A673 (cell line): ENCODE data around the gene SDK1. TPM values are rescaled to one million over a fixed set of nuclear protein-coding genes. Genes with fewer than 3 reads are reported as not detected.

Experiments
- BruUV-seq: library from RNA; stranded (reverse); fragments of 400-500 nt; replicated peaks from 2 replicates; lab custom pipeline; 2021; lab: Mats Ljungman, UMichigan
- CTCF ChIA-PET: fragments of 300-600 bp; sonication (Branson Sonifier 250); formaldehyde crosslinking; loops from one replicate; lab custom pipeline; 2022; ENCODE audit warnings: antibody characterized with exemption; lab: Charles Lee
- POLR2A ChIA-PET: fragments of 300-600 bp; sonication (Branson Sonifier 250); formaldehyde crosslinking; loops from one replicate; lab custom pipeline; 2022; ENCODE audit warnings: antibody characterized with exemption; ENCODE audit not compliant: low non-redundant PET; lab: Charles Lee
- DNase-seq: peaks from one replicate; pipeline ENCODE4 v3.0.0-alpha.2; 2015; ENCODE audit warnings: low spot score
- H3K27ac ChIP-seq: fragments of 200-600 bp; sonication (generic); 2 replicates; pipeline ENCODE4 v1.5.1; 2016; ENCODE audit warnings: mixed run types, low read depth, mild to moderate bottlenecking, mixed read lengths, antibody characterized with exemption, low read length; ENCODE audit not compliant: poor library complexity, severe bottlenecking
- H3K27me3 ChIP-seq: fragments of 200-600 bp; sonication (generic); replicated peaks from 2 replicates; pipeline ENCODE4 v1.6.1; 2017; ENCODE audit warnings: mixed run types, low read depth, mild to moderate bottlenecking, mixed read lengths, antibody characterized with exemption, low read length; ENCODE audit not compliant: insufficient read depth, poor library complexity
- H3K36me3 ChIP-seq: fragments of 200-600 bp; sonication (generic); 2 replicates; pipeline ENCODE4 v1.6.1; 2016; ENCODE audit warnings: mixed run types, mild to moderate bottlenecking, mixed read lengths, antibody characterized with exemption, low read length; ENCODE audit not compliant: insufficient read depth, poor library complexity, severe bottlenecking
- H3K4me1 ChIP-seq: fragments of 200-600 bp; sonication (generic); 2 replicates; pipeline ENCODE4 v1.6.1; 2017; ENCODE audit warnings: mixed run types, mild to moderate bottlenecking, mixed read lengths, antibody characterized with exemption, low read length; ENCODE audit not compliant: insufficient read depth, poor library complexity, severe bottlenecking
- H3K4me3 ChIP-seq: fragments of 200-600 bp; sonication (generic); 2 replicates; pipeline ENCODE4 v1.5.1; 2016; ENCODE audit warnings: low read depth, mixed run types, mild to moderate bottlenecking, mixed read lengths, low read length; ENCODE audit not compliant: poor library complexity, severe bottlenecking
- H3K9me3 ChIP-seq: fragments of 200-600 bp; sonication (generic); 2 replicates; pipeline ENCODE4 v1.6.1; 2016; ENCODE audit warnings: mixed run types, low read depth, mild to moderate bottlenecking, mixed read lengths, antibody characterized with exemption, low read length; ENCODE audit not compliant: poor library complexity, severe bottlenecking
- EZH2 ChIP-seq: fragments of 200-600 bp; sonication (generic); IDR thresholded peaks from 2 replicates; pipeline ENCODE4 v1.6.1; 2017; ENCODE audit warnings: borderline replicate concordance, low read depth, mild to moderate bottlenecking, mixed read lengths, antibody characterized with exemption, low read length; ENCODE audit not compliant: poor library complexity, severe bottlenecking
- intact Hi-C: fragments of 100-400 bp; cut with micrococcal nuclease; formaldehyde crosslinking; loops from one replicate; pipeline ENCODE4 v1.10.0; 2022; ENCODE audit not compliant: unreplicated experiment
- total RNA-seq: library from RNA; stranded (reverse); gene quantifications from 2 replicates; pipeline ENCODE4 v1.2.3, GENCODE V29; 2021
- TF ChIP-seq, protein P1 (sequence below): fragments of 300-800, 200-600 bp; sonication (generic); conservative IDR thresholded peaks from 2 replicates; pipeline ENCODE4 v1.5.1; 2017; ENCODE audit warnings: low read depth, mild to moderate bottlenecking, antibody characterized with exemption, low read length, moderate library complexity, mixed read lengths

The SDK1 gene
- total RNA-seq, 1 experiment from 2014 or later = 14.7 TPM

GRCh38 chr7:3537210-3537875 lies 236.3 kb downstream of the SDK1 start:
- Histone ChIP-seq H3K9me3 (no peaks in the 10 kb centered on the region), H3K36me3 (no peaks in the 10 kb centered on the region), H3K27me3 (no peaks in the 10 kb centered on the region), H3K27ac (no peak overlapping the region), H3K4me3 (no peak overlapping the region), H3K4me1 (peaks cover 9% of the 10 kb centered on the region)
- CTCF ChIA-PET = no interaction called here
- no peak for DNase-seq
- TF ChIP-seq, protein P1, sequence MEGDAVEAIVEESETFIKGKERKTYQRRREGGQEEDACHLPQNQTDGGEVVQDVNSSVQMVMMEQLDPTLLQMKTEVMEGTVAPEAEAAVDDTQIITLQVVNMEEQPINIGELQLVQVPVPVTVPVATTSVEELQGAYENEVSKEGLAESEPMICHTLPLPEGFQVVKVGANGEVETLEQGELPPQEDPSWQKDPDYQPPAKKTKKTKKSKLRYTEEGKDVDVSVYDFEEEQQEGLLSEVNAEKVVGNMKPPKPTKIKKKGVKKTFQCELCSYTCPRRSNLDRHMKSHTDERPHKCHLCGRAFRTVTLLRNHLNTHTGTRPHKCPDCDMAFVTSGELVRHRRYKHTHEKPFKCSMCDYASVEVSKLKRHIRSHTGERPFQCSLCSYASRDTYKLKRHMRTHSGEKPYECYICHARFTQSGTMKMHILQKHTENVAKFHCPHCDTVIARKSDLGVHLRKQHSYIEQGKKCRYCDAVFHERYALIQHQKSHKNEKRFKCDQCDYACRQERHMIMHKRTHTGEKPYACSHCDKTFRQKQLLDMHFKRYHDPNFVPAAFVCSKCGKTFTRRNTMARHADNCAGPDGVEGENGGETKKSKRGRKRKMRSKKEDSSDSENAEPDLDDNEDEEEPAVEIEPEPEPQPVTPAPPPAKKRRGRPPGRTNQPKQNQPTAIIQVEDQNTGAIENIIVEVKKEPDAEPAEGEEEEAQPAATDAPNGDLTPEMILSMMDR = no peak
- TF ChIP-seq EZH2 = no peak
- no TSS peak for BruUV-seq
- POLR2A ChIA-PET = no interaction called here
- intact Hi-C loops = no loop called here

GRCh38 chr7:3538041-3538440 lies 237.0 kb downstream of the SDK1 start:
- POLR2A ChIA-PET = no interaction called here
- H3K27ac ChIP-seq = no peak overlapping the region

GRCh38 chr7:3540456-3541220 lies 239.6 kb downstream of the SDK1 start:
- H3K4me1 ChIP-seq = peaks cover 9% of the 10 kb centered on the region
- H3K36me3 ChIP-seq = no peaks in the 10 kb centered on the region
- no peak overlapping the region for H3K4me3 ChIP-seq
- no peaks in the 10 kb centered on the region for H3K27me3 ChIP-seq
- no peak for TF ChIP-seq EZH2
- TF ChIP-seq, protein P1 = no peak
- H3K27ac ChIP-seq = peak overlapping the region; percentile 39
- intact Hi-C loops = no loop called here
- BruUV-seq = no TSS peak
- ChIA-PET CTCF (no interaction called here), POLR2A (no interaction called here)
- peak; percentile 51 for DNase-seq
- no peaks in the 10 kb centered on the region for H3K9me3 ChIP-seq

More at GRCh38 chr7:3538041-3538440, 237.0 kb downstream of the SDK1 start:
- H3K4me1 ChIP-seq = peaks cover 9% of the 10 kb centered on the region
- TF ChIP-seq, protein P1 = no peak
- TF ChIP-seq EZH2 = no peak
- H3K27me3 ChIP-seq = no peaks in the 10 kb centered on the region
- BruUV-seq = no TSS peak
- CTCF ChIA-PET = no interaction called here
- H3K36me3 ChIP-seq = no peaks in the 10 kb centered on the region
- intact Hi-C loops = no loop called here
- no peak overlapping the region for H3K4me3 ChIP-seq
- no peak for DNase-seq
- no peaks in the 10 kb centered on the region for H3K9me3 ChIP-seq
